Measurements from ENCODE around the gene PRIMA1. TPM values are rescaled to one million over a fixed set of nuclear protein-coding genes. Genes with fewer than 3 reads are reported as not detected.
A peak's percentile ranks its signal among the peaks of the same experiment; 100 is the strongest.

PRIMA1 gene
- total and polyA plus RNA-seq, 8 donors, result 1.2 to 9.9 (median 4.9) TPM

GRCh38 chr14:93778453-93778852 lies 9.8 kb downstream of the PRIMA1 start:
- Histone ChIP-seq H3K4me1 (peaks cover 14 to 47% (median 27%) of the 10 kb centered on the region in 4 donors), H3K36me3 (peaks cover 0 to 21% (median 5%) of the 10 kb centered on the region in 4 donors), H3K9me3 (no peaks in the 10 kb centered on the region), H3K4me3 (no peak overlapping the region), H3K27me3 (peaks cover 0 to 41% (median 0%) of the 10 kb centered on the region in 3 donors), H3K27ac (peak overlapping the region; percentile 8 to 78 (median 49))
- peak; percentile 61 to 71 for DNase-seq
- intact Hi-C loops (cut with DNase I; ENCODE audit: low total_unique reads), result no loop called here
- whole genome bisulfite sequencing, 5 donors, result 29 to 51% (median 40%) methylated on average over 8 of the region's 8 CpGs
- TF ChIP-seq POLR2AphosphoS5 (IDR thresholded peaks at IDR 0.05), result peak in 1 of 3 donors; percentile 44
- TF ChIP-seq POLR2A (IDR thresholded peaks at IDR 0.05), result no peak

DNA sequence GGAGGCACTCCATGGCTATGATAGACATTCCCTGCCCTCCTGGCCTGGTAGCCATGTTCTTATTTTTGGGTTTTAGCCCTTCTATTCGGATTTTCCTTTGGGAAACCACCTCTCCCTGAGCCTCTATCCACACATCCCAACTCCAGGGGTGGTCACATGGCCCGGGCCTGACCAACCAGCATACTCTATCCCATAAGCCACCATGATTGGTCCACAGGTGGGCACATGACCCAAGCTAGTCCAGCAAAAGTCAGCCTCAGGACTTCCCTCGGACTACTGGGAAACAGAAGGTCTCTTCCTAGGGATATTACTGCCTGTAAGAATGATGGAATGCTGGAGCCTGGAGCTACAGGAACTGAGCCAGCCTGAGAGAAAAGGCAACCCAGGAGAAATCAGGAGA lies 12.5 kb downstream of the PRIMA1 start:
- WGBS, 5 donors, result 69 to 85% (median 80%) methylated on average over 3 of the region's 3 CpGs
- no peak overlapping the region for H3K4me3 ChIP-seq

GRCh38 chr14:93775158-93775557 lies 13.1 kb downstream of the PRIMA1 start:
- intact Hi-C loops (cut with DNase I; ENCODE audit: low total_unique reads), result no loop called here
- Histone ChIP-seq H3K36me3 (peaks cover 0 to 47% (median 3%) of the 10 kb centered on the region in 4 donors), H3K4me1 (peaks cover 14 to 49% (median 32%) of the 10 kb centered on the region in 4 donors), H3K9me3 (peaks cover 0 to 7% (median 2%) of the 10 kb centered on the region in 4 donors), H3K4me3 (no peak overlapping the region), H3K27ac (peak overlapping the region in 1 of 5 donors; percentile 78), H3K27me3 (peaks cover 0 to 16% (median 0%) of the 10 kb centered on the region in 3 donors)
- 85 to 93% (median 91%) methylated on average over 2 of the region's 2 CpGs for WGBS, 5 donors
- TF ChIP-seq, protein P1, sequence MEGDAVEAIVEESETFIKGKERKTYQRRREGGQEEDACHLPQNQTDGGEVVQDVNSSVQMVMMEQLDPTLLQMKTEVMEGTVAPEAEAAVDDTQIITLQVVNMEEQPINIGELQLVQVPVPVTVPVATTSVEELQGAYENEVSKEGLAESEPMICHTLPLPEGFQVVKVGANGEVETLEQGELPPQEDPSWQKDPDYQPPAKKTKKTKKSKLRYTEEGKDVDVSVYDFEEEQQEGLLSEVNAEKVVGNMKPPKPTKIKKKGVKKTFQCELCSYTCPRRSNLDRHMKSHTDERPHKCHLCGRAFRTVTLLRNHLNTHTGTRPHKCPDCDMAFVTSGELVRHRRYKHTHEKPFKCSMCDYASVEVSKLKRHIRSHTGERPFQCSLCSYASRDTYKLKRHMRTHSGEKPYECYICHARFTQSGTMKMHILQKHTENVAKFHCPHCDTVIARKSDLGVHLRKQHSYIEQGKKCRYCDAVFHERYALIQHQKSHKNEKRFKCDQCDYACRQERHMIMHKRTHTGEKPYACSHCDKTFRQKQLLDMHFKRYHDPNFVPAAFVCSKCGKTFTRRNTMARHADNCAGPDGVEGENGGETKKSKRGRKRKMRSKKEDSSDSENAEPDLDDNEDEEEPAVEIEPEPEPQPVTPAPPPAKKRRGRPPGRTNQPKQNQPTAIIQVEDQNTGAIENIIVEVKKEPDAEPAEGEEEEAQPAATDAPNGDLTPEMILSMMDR (IDR thresholded peaks at IDR 0.05), result no peak
- TF ChIP-seq POLR2AphosphoS5 (IDR thresholded peaks at IDR 0.05) (no peak), POLR2A (IDR thresholded peaks at IDR 0.05) (no peak), EP300 (IDR thresholded peaks at IDR 0.05) (no peak)
- DNase-seq, result no peak

More for the DNA sequence above, 12.5 kb downstream of the PRIMA1 start:
- intact Hi-C loops (cut with DNase I; ENCODE audit: low total_unique reads), result no loop called here
- Histone ChIP-seq H3K27ac (peak overlapping the region in 1 of 5 donors; percentile 78), H3K27me3 (peaks cover 0 to 20% (median 0%) of the 10 kb centered on the region in 3 donors), H3K4me1 (peaks cover 14 to 54% (median 33%) of the 10 kb centered on the region in 4 donors), H3K36me3 (peaks cover 0 to 41% (median 3%) of the 10 kb centered on the region in 4 donors), H3K9me3 (peaks cover 0 to 7% (median 2%) of the 10 kb centered on the region in 4 donors)
- DNase-seq, result no peak
- no peak for TF ChIP-seq POLR2A (IDR thresholded peaks at IDR 0.05)
- TF ChIP-seq, protein P1 (IDR thresholded peaks at IDR 0.05), result no peak
- no peak for TF ChIP-seq EP300 (IDR thresholded peaks at IDR 0.05)
- TF ChIP-seq POLR2AphosphoS5 (IDR thresholded peaks at IDR 0.05), result no peak

DNA sequence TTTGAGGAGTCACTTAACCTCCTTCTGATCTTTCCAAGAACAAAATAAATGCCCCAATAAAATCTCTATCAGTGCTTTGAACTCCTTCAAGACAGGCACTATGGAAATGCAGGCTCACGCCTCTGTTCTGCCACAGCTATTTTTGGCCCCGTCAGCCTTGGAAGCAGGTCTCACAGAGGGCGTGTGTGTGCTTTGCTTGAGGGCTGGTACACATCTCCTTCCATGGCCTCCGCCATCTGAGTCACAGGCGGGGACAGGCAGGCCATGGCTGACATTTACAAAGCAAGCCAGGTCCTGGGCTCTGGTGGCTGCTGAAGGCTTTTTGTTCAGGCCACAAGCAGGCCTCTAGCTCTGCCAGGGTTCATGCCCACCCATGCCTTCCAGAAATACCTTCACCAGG lies 16.0 kb downstream of the PRIMA1 start:
- H3K4me3 ChIP-seq, result no peak overlapping the region
- TF ChIP-seq EP300 (IDR thresholded peaks at IDR 0.05) (no peak), POLR2AphosphoS5 (IDR thresholded peaks at IDR 0.05) (peak in 2 of 3 donors; percentile 28 to 53)
- peaks cover 0 to 7% (median 2%) of the 10 kb centered on the region in 4 donors for H3K9me3 ChIP-seq
- peaks cover 0 to 56% (median 7%) of the 10 kb centered on the region in 4 donors for H3K36me3 ChIP-seq
- 26 to 46% (median 42%) methylated on average over 5 of the region's 5 CpGs for WGBS, 5 donors
- peak; percentile 62 to 72 for DNase-seq
- peak overlapping the region in 4 of 5 donors; percentile 11 to 70 (median 32) for H3K27ac ChIP-seq
- peaks cover 0 to 22% (median 12%) of the 10 kb centered on the region in 4 donors for H3K4me1 ChIP-seq
- intact Hi-C loops (cut with DNase I; ENCODE audit: low total_unique reads), result no loop called here
- peaks cover 0 to 16% (median 0%) of the 10 kb centered on the region in 3 donors for H3K27me3 ChIP-seq

DNA sequence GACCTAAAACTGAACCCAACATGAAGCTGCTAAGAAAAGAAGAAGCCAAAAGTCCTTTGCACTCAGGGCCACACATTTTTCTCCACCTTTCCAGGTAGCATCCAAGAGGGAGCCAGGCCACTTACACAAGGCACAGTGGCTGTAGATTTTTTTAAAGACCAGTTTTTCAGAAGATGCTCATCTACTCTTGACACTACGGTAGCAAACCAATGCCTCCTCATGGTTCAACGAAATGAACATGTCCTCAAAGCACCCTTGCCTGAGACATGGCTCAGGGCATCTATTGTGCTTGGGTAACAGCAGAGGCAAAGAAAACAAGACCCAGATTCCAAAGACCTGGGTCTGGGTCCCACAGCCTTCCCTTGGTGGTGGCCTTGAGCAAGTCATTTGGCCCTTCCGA lies 22.3 kb downstream of the PRIMA1 start:
- Histone ChIP-seq H3K4me3 (no peak overlapping the region), H3K36me3 (peaks cover 0 to 23% (median 5%) of the 10 kb centered on the region in 4 donors), H3K4me1 (peaks cover 4 to 49% (median 16%) of the 10 kb centered on the region in 4 donors), H3K27me3 (peaks cover 0 to 10% (median 0%) of the 10 kb centered on the region in 3 donors), H3K27ac (peak overlapping the region in 3 of 5 donors; percentile 64 to 87 (median 66)), H3K9me3 (no peaks in the 10 kb centered on the region)
- intact Hi-C loops (cut with DNase I; ENCODE audit: low total_unique reads), result no loop called here
- 59 to 79% (median 65%) methylated on average over 3 of the region's 3 CpGs for WGBS, 5 donors
- no peak for DNase-seq
- TF ChIP-seq EP300 (IDR thresholded peaks at IDR 0.05) (no peak), POLR2AphosphoS5 (IDR thresholded peaks at IDR 0.05) (no peak), POLR2A (IDR thresholded peaks at IDR 0.05) (no peak)
- TF ChIP-seq, protein P1 (IDR thresholded peaks at IDR 0.05), result no peak

Data from stomach (tissue), 9 donors.